Endodermal cell (in vitro differentiated cells): ENCODE results near the gene TEF. TPM values are rescaled to one million over a fixed set of nuclear protein-coding genes. Genes with fewer than 3 reads are reported as not detected.
A peak's percentile ranks its signal among the peaks of the same experiment; 100 is the strongest.

Experiments
- DNase-seq: peaks from one replicate; pipeline ENCODE4 v3.0.0-alpha.2; 2017
- H3K27ac ChIP-seq: 2 replicates; pipeline ENCODE4 v1.5.1; 2013; ENCODE audit warnings: mild to moderate bottlenecking, low read depth, low read length, moderate library complexity
- H3K27me3 ChIP-seq: 2 replicates; pipeline ENCODE4 v1.6.1; 2013; ENCODE audit warnings: mild to moderate bottlenecking, low read length, moderate library complexity; ENCODE audit not compliant: insufficient read depth, control insufficient read depth, poor library complexity, severe bottlenecking
- H3K36me3 ChIP-seq: 2 replicates; pipeline ENCODE4 v1.7.0; 2013; ENCODE audit warnings: mild to moderate bottlenecking, low read length, moderate library complexity; ENCODE audit not compliant: control insufficient read depth, insufficient read depth
- H3K4me1 ChIP-seq: one replicate; pipeline ENCODE4 v1.7.0; 2013; ENCODE audit warnings: low read length; ENCODE audit not compliant: control insufficient read depth, insufficient read depth
- H3K4me3 ChIP-seq: 2 replicates; pipeline ENCODE4 v1.5.1; 2013; ENCODE audit warnings: mild to moderate bottlenecking, low read length, moderate library complexity
- H3K9ac ChIP-seq: 2 replicates; pipeline ENCODE4 v1.6.1; 2013; ENCODE audit warnings: mild to moderate bottlenecking, low read length, moderate library complexity; ENCODE audit not compliant: poor library complexity, severe bottlenecking; ENCODE audit errors: extremely low read depth
- H3K9me3 ChIP-seq: 2 replicates; pipeline ENCODE4 v1.6.1; 2013; ENCODE audit warnings: mild to moderate bottlenecking, low read length, moderate library complexity; ENCODE audit not compliant: control insufficient read depth
- H3K27ac Mint-ChIP-seq: 2 replicates; pipeline ENCODE4 v1.8.0; 2020; ENCODE audit warnings: mixed read lengths
- H3K27me3 Mint-ChIP-seq: 2 replicates; pipeline ENCODE4 v1.8.0; 2021; ENCODE audit warnings: mild to moderate bottlenecking, mixed read lengths; ENCODE audit not compliant: insufficient read depth
- H3K36me3 Mint-ChIP-seq: 2 replicates; pipeline ENCODE4 v1.8.0; 2020; ENCODE audit warnings: low read depth, mixed read lengths
- H3K4me1 Mint-ChIP-seq: 2 replicates; pipeline ENCODE4 v1.8.0; 2020; ENCODE audit warnings: mixed read lengths
- H3K4me3 Mint-ChIP-seq: 2 replicates; pipeline ENCODE4 v1.8.0; 2020; ENCODE audit warnings: mild to moderate bottlenecking, moderate library complexity, mixed read lengths
- H3K9me3 Mint-ChIP-seq: 2 replicates; pipeline ENCODE4 v1.8.0; 2020; ENCODE audit warnings: mild to moderate bottlenecking, mixed read lengths
- CTCF ChIP-seq: fragments of 200-600 bp; sonication (generic); conservative IDR thresholded peaks from 2 replicates; pipeline ENCODE4 v1.5.0; 2021; ENCODE audit warnings: antibody characterized with exemption, mild to moderate bottlenecking
- WGBS, 2 experiments: methylation state at CpG; one replicate each; pipeline versions ENCODE4 v1.1.5 to v1.1.7; 2013; ENCODE audit warnings: missing lambda C conversion rate in 2 of 2, mixed read lengths in 1 of 2; ENCODE audit not compliant: insufficient coverage in 1 of 2, insufficient read length in 1 of 2; 5-methylcytosine and 5-hydroxymethylcytosine counted together
- total RNA-seq, 2 donors: library from RNA; stranded (reverse); fragmentation: NEBNext Ultra II Directional in 1 of 2; extraction: Animal tissue kit (Norgen Biotek cat#: 25700) in 1 of 2; gene quantifications; 2 replicates in 1 of 2; 3 replicates in 1 of 2; pipeline ENCODE4 v1.2.1, GENCODE V29; 2021

Gene TEF
- total RNA-seq, 2 donors from 2014 or later: 4.7 to 7.9 TPM

DNA sequence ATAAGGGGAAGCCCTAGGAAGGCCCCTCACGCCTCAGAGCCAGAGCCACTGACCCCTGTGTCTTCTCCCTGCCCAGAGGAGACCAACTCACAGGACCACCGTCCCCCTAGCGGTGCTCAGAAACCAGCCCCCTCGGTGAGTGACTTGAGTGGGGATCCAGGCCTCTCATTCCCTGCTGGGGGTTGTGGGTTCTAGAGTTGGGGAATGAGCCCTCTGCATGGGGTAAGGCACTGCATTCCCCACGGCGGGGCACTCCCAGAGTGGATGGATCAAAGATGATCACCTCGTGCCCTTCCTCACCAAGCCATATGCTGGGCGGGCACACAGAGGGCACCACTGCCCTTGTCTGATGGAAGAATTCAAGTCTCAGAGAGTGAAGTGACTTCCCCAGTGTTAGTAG, 40.7 kb upstream of the TEF start:
- 73 to 95% methylated on average over 4 to 8 of the region's 8 CpGs for WGBS, 2 experiments
- no peaks in the 10 kb centered on the region for H3K27me3 Mint-ChIP-seq
- Histone ChIP-seq H3K4me3 (no peak overlapping the region), H3K27me3 (no peaks in the 10 kb centered on the region), H3K27ac (no peak overlapping the region), H3K9me3 (no peaks in the 10 kb centered on the region), H3K9ac (no peak overlapping the region), H3K36me3 (peaks cover 29% of the 10 kb centered on the region), H3K4me1 (no peaks in the 10 kb centered on the region)
- TF ChIP-seq CTCF: peak; percentile 15
- no peak overlapping the region for H3K27ac Mint-ChIP-seq
- no peak for DNase-seq
- no peaks in the 10 kb centered on the region for H3K9me3 Mint-ChIP-seq
- peaks cover 16% of the 10 kb centered on the region for H3K36me3 Mint-ChIP-seq
- no peaks in the 10 kb centered on the region for H3K4me1 Mint-ChIP-seq
- H3K4me3 Mint-ChIP-seq: no peak overlapping the region

GRCh38 chr22:41341990-41342389, 39.8 kb upstream of the TEF start:
- Mint-ChIP-seq H3K4me1 (no peaks in the 10 kb centered on the region), H3K27me3 (no peaks in the 10 kb centered on the region), H3K4me3 (no peak overlapping the region), H3K27ac (no peak overlapping the region), H3K9me3 (no peaks in the 10 kb centered on the region), H3K36me3 (peaks cover 20% of the 10 kb centered on the region)
- TF ChIP-seq CTCF: no peak
- peaks cover 34% of the 10 kb centered on the region for H3K36me3 ChIP-seq
- WGBS, 2 experiments: 90 to 100% methylated on average over 2 to 3 of the region's 3 CpGs
- H3K4me3 ChIP-seq: no peak overlapping the region
- H3K27me3 ChIP-seq: no peaks in the 10 kb centered on the region
- H3K9me3 ChIP-seq: no peaks in the 10 kb centered on the region
- no peak overlapping the region for H3K27ac ChIP-seq
- no peaks in the 10 kb centered on the region for H3K4me1 ChIP-seq
- H3K9ac ChIP-seq: no peak overlapping the region
- no peak for DNase-seq

DNA sequence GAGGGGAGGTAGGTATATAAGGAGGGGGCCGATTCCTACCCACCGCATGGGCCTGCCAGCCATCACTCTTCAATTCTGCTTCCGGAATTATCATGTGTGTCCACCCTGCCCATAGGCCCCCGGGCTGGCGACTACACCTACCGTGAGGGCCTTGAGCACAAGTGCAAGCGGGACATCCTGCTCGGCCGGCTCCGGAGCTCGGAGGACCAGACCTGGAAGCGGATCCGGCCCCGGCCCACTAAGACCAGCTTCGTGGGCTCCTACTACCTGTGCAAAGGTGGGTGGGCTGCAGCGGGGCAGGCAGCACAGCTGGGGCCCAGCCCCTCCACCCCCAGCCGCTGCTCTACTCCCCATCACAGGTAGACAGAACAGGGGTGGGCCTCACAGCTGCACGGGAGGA, 38.4 kb upstream of the TEF start:
- Mint-ChIP-seq H3K36me3 (peaks cover 28% of the 10 kb centered on the region), H3K27ac (no peak overlapping the region), H3K4me1 (no peaks in the 10 kb centered on the region), H3K27me3 (no peaks in the 10 kb centered on the region), H3K9me3 (no peaks in the 10 kb centered on the region), H3K4me3 (no peak overlapping the region)
- H3K27me3 ChIP-seq: no peaks in the 10 kb centered on the region
- no peak overlapping the region for H3K9ac ChIP-seq
- H3K9me3 ChIP-seq: no peaks in the 10 kb centered on the region
- H3K36me3 ChIP-seq: peaks cover 46% of the 10 kb centered on the region
- no peak for TF ChIP-seq CTCF
- DNase-seq: no peak
- no peak overlapping the region for H3K4me3 ChIP-seq
- 95 to 96% methylated on average over 3 to 18 of the region's 18 CpGs for WGBS, 2 experiments
- no peak overlapping the region for H3K27ac ChIP-seq
- H3K4me1 ChIP-seq: no peaks in the 10 kb centered on the region
